Activated CD4-positive, CD25-positive, alpha-beta regulatory T cell (primary cell): ENCODE measurements around the gene IFRD2.
A peak's percentile ranks its signal among the peaks of the same experiment; 100 is the strongest.
"Not testable (repeated sequence)": the region's sequence is repeated elsewhere in the genome, so short reads cannot be mapped to it uniquely, and the experiment has no call there.

ENCODE experiments used
- DNase-seq, 4 experiments: peaks; one replicate each; lab custom pipeline; 2025; lab: John Stamatoyannopoulos, UW

Gene IFRD2

GRCh38 chr3:50286322-50287227 is 5.7 kb downstream of the IFRD2 start:
- no peak for DNase-seq

GRCh38 chr3:50284121-50284520 is 8.1 kb downstream of the IFRD2 start:
- DNase-seq, result not testable (repeated sequence)

- no peak for DNase-seq
These were observed 12.8 kb downstream of the IFRD2 start for GRCh38 chr3:50279255-50280016.

GRCh38 chr3:50278880-50279224 is 13.4 kb downstream of the IFRD2 start, which contains the start of gene LSMEM2:
Gene LSMEM2, plus strand, starts transcription at chr3:50279087. Its CDS starts 27 bp downstream, at chr3:50279114.
- no peak for DNase-seq

- no peak for DNase-seq
These were observed 13.9 kb downstream of the IFRD2 start for GRCh38 chr3:50278123-50278879.

GRCh38 chr3:50276762-50277101 is 15.5 kb downstream of the IFRD2 start:
- no peak for DNase-seq

DNA sequence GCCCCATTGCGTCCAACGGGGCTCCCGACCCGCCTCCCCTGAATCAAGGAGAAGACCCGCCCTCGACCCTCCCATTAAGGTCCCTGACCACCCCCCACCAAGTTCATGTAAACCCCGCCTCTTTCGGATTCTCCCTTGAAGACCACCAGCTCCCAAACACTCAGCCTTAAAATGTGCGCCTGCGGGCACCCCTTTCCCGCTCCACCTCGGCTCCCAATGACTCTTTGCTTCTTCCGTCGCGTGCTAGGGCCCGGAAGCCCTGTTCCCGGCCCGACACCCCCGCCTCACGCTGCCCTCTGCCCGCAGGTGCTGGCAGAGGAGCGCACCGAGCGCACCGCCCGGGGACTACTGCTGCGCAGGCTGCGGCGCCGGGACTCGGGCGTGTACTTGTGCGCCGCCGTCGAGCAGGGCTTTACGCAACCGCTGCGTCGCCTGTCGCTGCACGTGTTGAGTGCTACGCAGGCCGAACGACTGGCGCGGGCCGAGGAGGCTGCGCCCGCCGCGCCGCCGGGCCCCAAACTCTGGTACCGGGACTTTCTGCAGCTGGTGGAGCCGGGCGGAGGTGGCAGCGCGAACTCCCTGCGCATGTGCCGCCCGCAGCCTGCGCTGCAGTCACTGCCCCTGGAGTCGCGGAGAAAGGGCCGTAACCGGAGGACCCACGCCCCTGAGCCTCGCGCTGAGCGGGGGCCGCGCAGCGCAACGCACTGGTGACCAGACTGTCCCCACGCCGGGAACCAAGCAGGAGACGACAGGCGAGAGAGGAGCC is 16.1 kb downstream of the IFRD2 start:
- no peak for DNase-seq

- no peak for DNase-seq
These were observed 16.9 kb downstream of the IFRD2 start for GRCh38 chr3:50275141-50275995.

DNA sequence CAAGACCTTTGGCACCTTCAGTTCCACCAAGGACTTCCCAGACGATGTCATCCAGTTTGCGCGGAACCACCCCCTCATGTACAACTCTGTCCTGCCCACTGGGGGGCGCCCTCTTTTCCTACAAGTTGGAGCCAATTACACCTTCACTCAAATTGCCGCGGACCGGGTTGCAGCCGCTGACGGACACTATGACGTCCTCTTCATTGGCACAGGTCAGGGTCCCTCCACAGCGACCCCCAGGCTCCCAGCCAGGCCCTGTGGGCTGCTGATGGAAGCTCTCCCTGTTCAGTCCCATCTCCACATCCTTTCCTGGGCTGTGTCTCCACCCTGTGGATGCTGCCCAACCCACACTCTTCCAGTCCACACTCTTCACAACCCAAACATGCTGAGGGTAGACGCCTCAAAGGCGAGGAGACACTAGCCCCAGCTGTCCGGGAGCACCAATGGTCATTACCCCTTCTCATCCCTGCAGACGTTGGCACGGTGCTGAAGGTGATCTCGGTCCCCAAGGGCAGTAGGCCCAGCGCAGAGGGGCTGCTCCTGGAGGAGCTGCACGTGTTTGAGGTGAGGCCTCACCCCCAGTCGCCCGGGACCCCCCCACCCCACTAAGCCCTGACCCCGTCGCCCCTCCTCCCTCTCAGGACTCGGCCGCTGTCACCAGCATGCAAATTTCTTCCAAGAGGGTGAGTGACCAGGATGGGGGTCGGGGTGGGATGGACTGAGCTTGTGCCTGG is 17.7 kb downstream of the IFRD2 start:
- DNase-seq, result peak; percentile 41 to 57 (median 48)

GRCh38 chr3:50273689-50274065 is 18.6 kb downstream of the IFRD2 start:
- no peak for DNase-seq

GRCh38 chr3:50272911-50273688 is 19.1 kb downstream of the IFRD2 start:
- peak; percentile 71 to 93 (median 82) for DNase-seq

- not testable (repeated sequence) for DNase-seq
These were observed 19.7 kb downstream of the IFRD2 start for GRCh38 chr3:50272538-50272910.

DNA sequence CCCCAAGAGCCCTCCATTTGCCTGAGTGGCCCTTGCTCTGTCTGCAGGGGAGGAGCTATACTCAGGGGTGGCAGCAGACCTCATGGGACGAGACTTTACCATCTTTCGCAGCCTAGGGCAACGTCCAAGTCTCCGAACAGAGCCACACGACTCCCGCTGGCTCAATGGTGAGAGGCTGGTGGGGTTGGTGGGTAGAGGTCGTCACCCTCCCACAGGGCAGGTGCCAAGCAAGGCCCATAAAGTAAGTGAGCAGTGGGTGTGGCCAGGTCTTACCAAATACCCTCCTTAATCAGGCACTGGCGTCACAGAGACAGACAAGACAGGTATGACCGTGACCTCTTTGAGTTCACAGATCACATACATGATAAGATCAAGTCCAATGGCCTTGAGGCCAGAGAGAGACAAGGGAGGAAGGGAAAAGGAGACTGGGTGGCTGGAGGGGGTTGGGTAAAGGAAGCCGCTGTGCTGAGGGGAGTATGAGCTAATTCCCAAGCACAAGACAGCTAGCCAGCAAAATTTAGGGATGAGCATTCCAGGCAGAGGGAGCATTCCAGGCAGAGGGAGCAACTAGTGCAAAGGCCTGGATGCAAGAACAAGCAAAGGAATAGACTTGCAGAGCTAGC is 20.8 kb downstream of the IFRD2 start:
- no peak for DNase-seq

DNA sequence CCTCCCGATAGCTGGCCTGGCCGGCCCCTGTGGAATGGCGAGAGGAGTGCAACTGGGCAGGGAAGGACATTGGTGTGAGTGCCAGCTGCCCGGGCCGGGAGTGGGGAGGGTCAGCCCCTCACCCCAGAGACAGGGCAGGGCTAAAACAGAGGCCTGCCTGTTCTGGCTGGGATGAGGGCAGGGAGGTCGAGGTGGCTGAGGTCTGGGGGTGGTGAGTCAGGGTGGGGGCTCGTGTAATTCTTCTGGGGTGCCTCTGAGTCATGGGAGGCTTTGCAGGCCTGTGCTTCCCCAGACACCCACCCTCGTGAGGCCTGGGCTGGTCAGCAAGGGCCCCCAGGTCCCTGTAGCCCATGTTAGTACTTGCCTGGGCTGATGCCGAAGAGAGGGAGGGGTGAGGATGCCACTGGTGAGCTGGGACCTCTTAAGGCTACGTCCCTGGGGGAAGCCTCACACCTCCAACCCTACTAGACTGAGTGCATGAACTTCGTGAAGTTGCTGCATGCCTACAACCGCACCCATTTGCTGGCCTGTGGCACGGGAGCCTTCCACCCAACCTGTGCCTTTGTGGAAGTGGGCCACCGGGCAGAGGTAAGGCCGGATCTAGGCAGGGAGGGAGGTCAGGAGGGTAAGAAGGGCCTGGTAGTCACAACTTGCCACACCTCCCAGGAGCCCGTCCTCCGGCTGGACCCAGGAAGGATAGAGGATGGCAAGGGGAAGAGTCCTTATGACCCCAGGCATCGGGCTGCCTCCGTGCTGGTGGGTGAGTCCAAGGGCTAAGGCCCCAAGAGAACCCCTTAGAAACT is 21.6 kb downstream of the IFRD2 start:
- no peak for DNase-seq

GRCh38 chr3:50269977-50270413 is 22.2 kb downstream of the IFRD2 start:
- DNase-seq, result no peak

GRCh38 chr3:50269460-50269859 is 22.8 kb downstream of the IFRD2 start:
- DNase-seq, result no peak

DNA sequence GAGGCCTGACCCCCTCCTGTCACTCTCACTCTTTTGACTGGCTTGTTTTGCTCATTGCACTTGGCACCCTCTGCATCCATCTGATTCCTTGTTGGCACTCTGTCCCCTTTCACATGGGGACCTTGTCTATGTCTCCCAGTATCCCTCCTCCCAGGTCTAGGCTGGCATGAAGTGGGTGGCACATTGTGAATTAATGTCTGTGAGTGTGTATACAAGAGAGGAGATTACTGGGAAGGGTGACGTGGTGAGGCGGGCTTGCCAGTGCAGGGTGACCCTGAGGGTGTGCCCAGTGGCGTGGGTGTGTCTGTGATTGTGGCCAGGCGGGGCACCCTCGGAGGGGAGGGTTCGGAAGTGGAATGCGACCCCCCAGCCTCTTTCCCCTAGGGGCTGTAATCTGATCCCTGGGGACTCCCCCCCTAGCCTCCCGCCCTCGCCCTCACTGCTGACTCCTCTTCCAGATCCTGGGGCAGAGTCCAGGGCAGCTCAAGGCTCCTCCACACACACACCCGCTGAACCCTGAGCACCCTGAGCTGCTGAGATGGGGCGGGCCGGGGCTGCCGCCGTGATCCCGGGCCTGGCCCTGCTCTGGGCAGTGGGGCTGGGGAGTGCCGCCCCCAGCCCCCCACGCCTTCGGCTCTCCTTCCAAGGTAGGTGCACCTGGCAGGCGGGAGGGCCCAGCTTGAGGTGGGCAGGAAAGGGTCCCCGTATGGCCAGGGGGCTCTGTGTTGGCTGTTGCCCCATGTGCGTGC is 23.4 kb downstream of the IFRD2 start, which contains the start of gene SEMA3B:
TSS of gene SEMA3B (plus strand) at position 445 of the 749 bp plus-strand sequence. CDS start at position 539, 94 bp downstream.
- no peak for DNase-seq
